Astrocyte (in vitro differentiated cells and primary cell): ENCODE data around the gene DGKB.

Experiments
- EZH2 ChIP-seq: IDR thresholded peaks from 2 replicates; pipeline ENCODE4 v1.6.1; 2012; ENCODE audit warnings: mild to moderate bottlenecking, low read length, inconsistent platforms; ENCODE audit not compliant: insufficient read depth
- TF ChIP-seq, protein P1 (sequence below): IDR thresholded peaks from 2 replicates; pipeline ENCODE4 v1.5.1; 2011; ENCODE audit warnings: low read depth, mild to moderate bottlenecking, inconsistent platforms, low read length, moderate library complexity; ENCODE audit not compliant: insufficient read depth

DNA sequence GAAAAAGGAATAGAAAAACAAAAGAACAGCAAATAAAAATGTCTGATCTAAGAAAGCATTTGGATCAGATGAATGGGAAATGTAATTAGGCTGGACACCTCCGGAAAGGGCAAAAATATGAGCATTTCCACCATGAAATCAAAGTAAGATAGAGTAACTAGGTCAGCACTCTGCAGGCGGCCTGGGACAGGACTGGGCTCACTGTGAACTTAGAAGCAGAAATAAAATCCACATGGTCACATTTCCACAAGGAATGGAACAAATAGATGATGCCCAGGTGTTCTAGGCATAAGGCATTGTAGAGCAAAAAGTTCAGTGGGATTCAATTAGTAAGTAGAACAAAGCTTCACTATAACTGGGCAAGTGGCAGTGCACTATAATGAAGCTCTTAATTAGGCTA lies 703.2 kb downstream of the DGKB start:
- TF ChIP-seq EZH2, result no peak
- TF ChIP-seq, protein P1, sequence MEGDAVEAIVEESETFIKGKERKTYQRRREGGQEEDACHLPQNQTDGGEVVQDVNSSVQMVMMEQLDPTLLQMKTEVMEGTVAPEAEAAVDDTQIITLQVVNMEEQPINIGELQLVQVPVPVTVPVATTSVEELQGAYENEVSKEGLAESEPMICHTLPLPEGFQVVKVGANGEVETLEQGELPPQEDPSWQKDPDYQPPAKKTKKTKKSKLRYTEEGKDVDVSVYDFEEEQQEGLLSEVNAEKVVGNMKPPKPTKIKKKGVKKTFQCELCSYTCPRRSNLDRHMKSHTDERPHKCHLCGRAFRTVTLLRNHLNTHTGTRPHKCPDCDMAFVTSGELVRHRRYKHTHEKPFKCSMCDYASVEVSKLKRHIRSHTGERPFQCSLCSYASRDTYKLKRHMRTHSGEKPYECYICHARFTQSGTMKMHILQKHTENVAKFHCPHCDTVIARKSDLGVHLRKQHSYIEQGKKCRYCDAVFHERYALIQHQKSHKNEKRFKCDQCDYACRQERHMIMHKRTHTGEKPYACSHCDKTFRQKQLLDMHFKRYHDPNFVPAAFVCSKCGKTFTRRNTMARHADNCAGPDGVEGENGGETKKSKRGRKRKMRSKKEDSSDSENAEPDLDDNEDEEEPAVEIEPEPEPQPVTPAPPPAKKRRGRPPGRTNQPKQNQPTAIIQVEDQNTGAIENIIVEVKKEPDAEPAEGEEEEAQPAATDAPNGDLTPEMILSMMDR, result no peak
